HCT116 (cell line): Measurements from ENCODE around the gene GSK3A.

Source experiments
- CTCF ChIP-seq, 3 experiments: fragments of 200-600 bp in 1 of 3; sonication (generic) in 1 of 3; IDR thresholded peaks in 2 of 3; conservative IDR thresholded peaks in 1 of 3; 2 replicates each; pipeline ENCODE4 v1.5.1; 2012 to 2017; ENCODE audit warnings: low read depth in 2 of 3, low read length in 2 of 3, antibody characterized with exemption in 1 of 3, borderline replicate concordance in 1 of 3, control low read depth in 1 of 3, mild to moderate bottlenecking in 1 of 3, mixed read lengths in 1 of 3, mixed run types in 1 of 3, moderate library complexity in 1 of 3; ENCODE audit not compliant: insufficient read depth in 1 of 3
- POLR2AphosphoS5 ChIP-seq: IDR thresholded peaks from 2 replicates; pipeline ENCODE4 v1.6.1; 2011; ENCODE audit warnings: mild to moderate bottlenecking, low read depth, low read length, moderate library complexity
- TF ChIP-seq, protein P1 (sequence below): IDR thresholded peaks from 2 replicates; pipeline ENCODE4 v1.6.1; 2012

- TF ChIP-seq, protein P1, sequence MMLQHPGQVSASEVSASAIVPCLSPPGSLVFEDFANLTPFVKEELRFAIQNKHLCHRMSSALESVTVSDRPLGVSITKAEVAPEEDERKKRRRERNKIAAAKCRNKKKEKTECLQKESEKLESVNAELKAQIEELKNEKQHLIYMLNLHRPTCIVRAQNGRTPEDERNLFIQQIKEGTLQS, result no peak
- TF ChIP-seq CTCF (IDR thresholded peaks at IDR 0.05 in 2 of 3, conservative IDR thresholded peaks at IDR 0.05 in 1 of 3; ENCODE audit: borderline replicate concordance in 1 of 3, insufficient read depth in 1 of 3, low read depth in 2 of 3, low read length in 2 of 3) (no peak), POLR2AphosphoS5 (no peak)
These were observed 5.3 kb upstream of the GSK3A start for GRCh38 chr19:42247640-42248199.
